NCI-H1092 treated with DMSO at 0.1 percent for 48 hours (cell line): ENCODE results near the gene ZNF814.
A peak's percentile ranks its signal among the peaks of the same experiment; 100 is the strongest.
"Not testable (repeated sequence)": the region's sequence is repeated elsewhere in the genome, so short reads cannot be mapped to it uniquely, and the experiment has no call there.

Experiments
- DNase-seq: peaks from one replicate; lab custom pipeline; 2025; lab: John Stamatoyannopoulos, UW

ZNF814 gene

GRCh38 chr19:57854117-57854516 lies 34.7 kb downstream of the ZNF814 start:
- DNase-seq = not testable (repeated sequence)

GRCh38 chr19:57851812-57852603 lies 36.8 kb downstream of the ZNF814 start:
- not testable (repeated sequence) for DNase-seq

- no peak for DNase-seq
Measured at GRCh38 chr19:57850553-57851017, 38.3 kb downstream of the ZNF814 start.

GRCh38 chr19:57849666-57850473 lies 39.0 kb downstream of the ZNF814 start, which contains the start of gene ZNF587:
Gene ZNF587 (plus strand): TSS chr19:57849859. CDS start chr19:57850039, 180 bp downstream.
- peak; percentile 61 for DNase-seq

GRCh38 chr19:57849162-57849665 lies 39.6 kb downstream of the ZNF814 start:
- not testable (repeated sequence) for DNase-seq

GRCh38 chr19:57847164-57847563 lies 41.7 kb downstream of the ZNF814 start:
- DNase-seq = not testable (repeated sequence)

GRCh38 chr19:57841122-57841763 lies 47.6 kb downstream of the ZNF814 start:
- no peak for DNase-seq

- DNase-seq = not testable (repeated sequence)
Measured at GRCh38 chr19:57838622-57839191, 50.1 kb downstream of the ZNF814 start.

GRCh38 chr19:57836991-57837390 lies 51.8 kb downstream of the ZNF814 start:
- DNase-seq = not testable (repeated sequence)

GRCh38 chr19:57830071-57830602 lies 58.7 kb downstream of the ZNF814 start, which contains the start of gene ZNF587B:
Gene ZNF587B (plus strand): TSS chr19:57830299. CDS start chr19:57830529, 230 bp downstream.
- DNase-seq = peak; percentile 0

GRCh38 chr19:57829316-57829715 lies 59.5 kb downstream of the ZNF814 start:
- no peak for DNase-seq

- no peak for DNase-seq
Measured at GRCh38 chr19:57825511-57825910, 63.3 kb downstream of the ZNF814 start.

GRCh38 chr19:57823608-57824007 lies 65.2 kb downstream of the ZNF814 start:
- DNase-seq = not testable (repeated sequence)

- DNase-seq = not testable (repeated sequence)
Measured at GRCh38 chr19:57823155-57823554, 65.7 kb downstream of the ZNF814 start.

GRCh38 chr19:57821501-57821900 lies 67.3 kb downstream of the ZNF814 start:
- DNase-seq = not testable (repeated sequence)

- not testable (repeated sequence) for DNase-seq
Measured at GRCh38 chr19:57821095-57821494, 67.7 kb downstream of the ZNF814 start.

GRCh38 chr19:57820599-57820998 lies 68.2 kb downstream of the ZNF814 start:
- no peak for DNase-seq

GRCh38 chr19:57819475-57820148 lies 69.2 kb downstream of the ZNF814 start:
- peak; percentile 84 for DNase-seq

GRCh38 chr19:57818378-57818777 lies 70.5 kb downstream of the ZNF814 start:
- DNase-seq = no peak

GRCh38 chr19:57817976-57818375 lies 70.9 kb downstream of the ZNF814 start:
- DNase-seq = no peak

GRCh38 chr19:57816652-57817051 lies 72.2 kb downstream of the ZNF814 start:
- no peak for DNase-seq
